Measurements from ENCODE around the gene SPOCD1.

The SPOCD1 gene

DNA sequence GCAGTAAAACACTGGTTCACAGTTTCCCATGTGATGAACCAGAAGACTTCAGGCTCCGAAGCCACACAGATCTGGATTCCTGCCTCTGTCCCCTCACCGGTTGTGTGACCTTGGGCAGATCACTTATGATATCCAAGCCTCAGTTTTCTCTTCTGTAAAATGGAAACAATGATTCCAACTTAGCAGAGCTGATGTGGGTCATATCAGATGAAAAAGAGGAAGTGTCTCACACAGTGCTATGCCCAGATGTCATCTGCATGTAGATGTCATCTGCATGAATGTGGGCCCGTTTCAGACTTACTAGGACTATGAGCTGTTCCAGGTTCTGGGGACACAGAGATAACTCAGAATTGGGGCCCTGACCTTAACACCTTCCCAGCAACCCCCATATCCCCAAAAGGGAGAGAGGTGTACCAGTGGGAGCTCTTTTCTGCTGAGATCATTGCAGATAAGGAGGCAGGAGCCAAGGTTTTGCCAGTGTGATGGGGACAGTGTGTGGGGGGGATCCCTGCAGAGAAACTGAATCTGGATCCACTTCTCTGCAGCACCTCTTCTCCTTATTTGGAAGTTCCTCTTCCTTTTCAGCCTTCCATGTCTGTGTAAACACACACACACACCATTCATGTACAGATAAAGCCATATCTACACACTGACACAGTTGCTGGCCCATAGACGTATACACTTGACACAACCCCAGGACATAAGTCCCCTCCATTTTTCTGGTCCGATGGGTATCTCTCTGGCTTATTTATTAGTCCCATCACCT is 46.7 kb downstream of the SPOCD1 start:
- DNase-seq: no peak

GRCh38 chr1:31768407-31768907 is 47.4 kb downstream of the SPOCD1 start:
- DNase-seq: no peak

DNA sequence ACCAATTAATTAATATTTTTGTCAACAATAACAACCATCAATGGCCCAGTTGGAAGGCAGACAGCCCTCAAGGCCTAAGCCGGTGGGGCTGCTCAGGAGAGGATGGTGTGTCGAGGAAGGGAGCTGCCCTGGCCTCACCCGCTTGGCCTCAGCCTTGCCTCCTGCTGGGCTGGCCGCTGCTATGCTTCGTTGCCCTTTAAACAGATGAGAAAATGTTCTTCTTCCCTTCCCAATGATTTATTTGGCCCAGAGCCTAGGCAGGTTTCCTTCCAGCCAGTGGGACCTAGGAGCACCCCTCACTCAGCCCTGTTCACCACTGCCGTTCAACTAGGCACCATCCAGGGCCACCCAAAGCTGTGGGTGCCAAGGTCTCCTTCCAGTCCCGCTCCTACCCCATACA is 48.6 kb downstream of the SPOCD1 start:
- DNase-seq: no peak

DNA sequence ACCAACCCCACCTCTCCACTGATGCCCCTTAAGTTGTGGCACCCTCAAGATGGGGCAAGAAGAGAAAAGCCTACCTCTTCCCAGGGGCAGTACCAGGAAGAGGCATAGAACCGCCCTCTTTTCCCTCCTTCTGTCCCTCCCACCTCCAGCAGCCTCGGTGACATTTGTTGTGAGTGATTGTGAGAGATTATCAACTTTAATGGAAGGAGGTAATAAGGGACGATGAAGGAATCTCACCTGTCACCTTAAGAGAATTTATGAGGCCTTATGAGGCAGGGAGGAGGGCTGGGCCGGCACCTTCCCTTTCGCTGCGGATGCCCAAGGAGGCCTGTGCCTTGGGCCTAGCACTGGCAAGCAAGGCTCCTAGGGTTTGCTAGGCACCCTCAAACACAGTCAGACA is 50.3 kb downstream of the SPOCD1 start:
- DNase-seq: no peak

- no peak for DNase-seq
Measured at GRCh38 chr1:31765041-31765467, 50.8 kb downstream of the SPOCD1 start.

- peak; percentile 21 for DNase-seq
Measured at GRCh38 chr1:31764312-31765040, 51.3 kb downstream of the SPOCD1 start, which contains the start of gene ADGRB2. Gene ADGRB2 (minus strand): TSS chr1:31764340. CDS start chr1:31757221, 7,119 bp downstream.

- peak; percentile 31 for DNase-seq
Measured at GRCh38 chr1:31763671-31764311, 52.0 kb downstream of the SPOCD1 start.

- peak; percentile 74 for DNase-seq
Measured at GRCh38 chr1:31762726-31763670, 52.8 kb downstream of the SPOCD1 start.

GRCh38 chr1:31762323-31762722 is 53.5 kb downstream of the SPOCD1 start:
- DNase-seq: no peak

- no peak for DNase-seq
Measured at GRCh38 chr1:31761883-31762282, 53.9 kb downstream of the SPOCD1 start.

DNA sequence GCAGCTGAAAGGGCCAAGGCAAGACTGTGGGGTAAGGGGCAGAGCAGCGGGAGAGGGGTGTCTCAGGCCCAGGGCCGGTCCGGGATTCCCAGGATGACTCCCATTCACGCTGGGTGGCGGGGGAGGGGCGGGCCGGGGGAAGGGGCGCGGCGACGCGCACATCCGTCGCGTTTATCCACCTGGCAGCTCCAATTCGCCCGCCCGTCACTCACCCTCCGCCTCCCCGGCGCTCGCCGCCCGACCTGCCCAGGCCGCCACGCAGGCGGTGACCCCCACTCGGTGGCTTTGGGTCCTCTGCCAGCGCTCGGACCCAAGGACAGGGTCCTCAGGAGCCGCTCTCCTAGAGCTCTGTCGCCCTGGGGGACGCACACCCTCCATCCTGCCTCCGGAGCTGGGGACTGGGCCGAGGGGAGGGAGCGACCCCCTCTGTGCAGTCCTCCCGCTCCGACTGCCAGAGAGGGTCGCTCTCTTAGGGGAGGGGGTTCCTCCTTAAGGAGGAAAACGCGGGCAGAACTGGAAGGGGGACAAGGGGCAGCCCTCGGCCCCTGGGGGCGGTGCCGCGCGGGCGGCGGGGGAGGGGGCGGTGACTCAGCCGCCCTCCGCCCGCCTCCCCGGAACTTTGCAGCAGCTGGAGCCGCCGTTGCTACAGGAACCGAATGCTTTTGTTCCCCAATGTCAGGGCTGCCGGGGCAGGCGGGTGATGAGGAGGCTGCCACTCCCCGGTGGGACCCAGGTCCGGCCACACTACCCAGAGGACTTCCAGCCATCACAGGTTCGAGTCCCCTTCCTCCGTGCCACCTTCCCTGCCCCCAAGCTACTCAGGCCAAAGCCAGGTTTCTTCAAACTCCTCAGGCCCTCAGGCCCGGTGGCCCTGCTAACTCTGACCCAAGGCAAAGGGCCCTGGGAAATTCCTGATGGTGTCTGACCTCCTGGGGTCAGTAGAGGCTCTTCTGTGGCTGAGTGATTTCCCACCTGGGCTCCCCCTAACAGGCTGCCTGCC is 55.1 kb downstream of the SPOCD1 start:
- DNase-seq: peak; percentile 65

- DNase-seq: no peak
Measured at GRCh38 chr1:31759298-31760023, 56.4 kb downstream of the SPOCD1 start.

DNA sequence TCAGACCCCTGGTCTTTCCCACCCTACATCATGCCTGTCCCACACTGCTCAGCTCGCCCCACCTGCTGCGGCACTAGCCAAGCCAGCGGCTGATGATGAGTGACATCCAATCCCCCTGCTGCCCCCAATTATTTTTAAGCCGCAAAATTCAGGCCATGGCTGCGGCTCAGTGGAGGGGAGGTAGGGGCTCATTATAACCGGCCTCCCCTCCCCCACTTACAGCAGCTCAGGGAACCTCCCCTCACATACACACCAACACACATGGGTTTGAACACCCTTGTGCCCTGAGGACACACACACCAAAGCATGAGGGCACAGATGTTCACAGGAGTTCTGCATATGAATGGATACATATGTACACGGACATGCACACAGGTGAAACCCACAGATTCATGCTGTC is 57.0 kb downstream of the SPOCD1 start:
- no peak for DNase-seq

GRCh38 chr1:31757989-31758388 is 57.8 kb downstream of the SPOCD1 start:
- DNase-seq: no peak

- DNase-seq: no peak
Measured at GRCh38 chr1:31757204-31757679, 58.6 kb downstream of the SPOCD1 start.

DNA sequence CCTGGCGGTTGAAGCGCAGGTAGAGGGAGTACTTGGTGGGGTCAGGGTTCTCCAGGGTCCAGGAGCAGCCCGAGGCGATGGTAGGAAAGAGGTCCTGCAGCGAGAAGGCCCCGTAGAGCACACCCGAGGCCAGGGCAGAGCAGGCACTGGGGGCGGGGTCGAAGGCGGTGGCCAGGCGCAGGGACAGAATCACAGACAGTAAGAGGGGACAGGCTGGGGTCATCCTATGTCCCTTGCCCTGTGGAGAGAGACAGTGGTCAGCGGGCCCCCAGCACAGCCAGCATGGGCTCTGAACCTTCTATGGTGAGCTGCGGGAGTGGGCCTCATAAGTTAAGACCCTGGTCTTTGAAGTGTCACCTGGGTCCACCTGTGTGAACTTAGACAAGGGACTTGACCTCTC is 59.2 kb downstream of the SPOCD1 start:
- no peak for DNase-seq

- DNase-seq: no peak
Measured at GRCh38 chr1:31755850-31756492, 59.9 kb downstream of the SPOCD1 start.

DNA sequence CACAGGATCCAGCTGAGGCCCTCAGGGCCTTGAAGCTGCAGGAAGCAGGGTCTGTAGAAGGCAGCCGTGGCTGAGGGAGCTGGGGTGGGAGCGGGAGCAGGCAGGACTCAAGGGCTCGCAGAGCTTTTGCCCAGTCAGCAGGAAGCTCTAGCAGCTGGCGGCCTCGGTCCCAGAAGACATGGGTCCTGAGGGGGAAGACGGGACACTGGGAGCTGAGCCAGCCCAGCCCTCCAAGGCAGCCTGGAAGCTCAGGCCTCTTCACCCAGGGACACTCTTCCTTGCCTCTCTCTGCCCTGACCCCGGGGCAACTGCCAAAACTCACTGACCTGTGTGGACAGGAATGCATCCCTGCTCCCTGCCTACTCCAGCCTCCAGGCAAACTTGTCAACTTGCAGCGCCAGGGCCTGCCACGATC is 60.6 kb downstream of the SPOCD1 start:
- no peak for DNase-seq

DNA sequence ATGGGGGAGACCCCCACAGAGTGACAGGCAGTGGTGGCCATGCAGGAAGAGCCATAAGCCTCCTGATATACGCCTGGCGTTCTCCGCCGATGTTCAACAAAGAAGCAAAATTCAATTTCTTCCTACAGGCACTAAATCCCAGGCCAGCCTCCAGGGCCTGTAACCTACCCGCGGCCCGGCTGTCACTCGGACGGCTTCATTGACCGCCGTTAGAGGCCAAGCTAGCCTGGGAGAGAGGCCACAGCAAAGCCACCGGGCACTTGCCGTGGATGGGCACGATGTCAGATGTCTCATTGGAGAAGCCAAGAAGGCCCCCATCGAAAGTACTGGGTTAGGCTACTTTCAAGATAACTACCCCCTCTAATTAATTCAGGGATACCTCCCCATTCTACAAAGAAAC is 61.4 kb downstream of the SPOCD1 start:
- no peak for DNase-seq
